Liver (tissue), 3 donors: ENCODE results near the gene SLC29A3.

Experiments
- ATF3 ChIP-seq: IDR thresholded peaks from 2 replicates; pipeline ENCODE4 v1.6.1; 2016; ENCODE audit warnings: antibody characterized with exemption
- CTCF ChIP-seq: fragments of 150-350 bp; IDR thresholded peaks from 2 replicates; pipeline ENCODE4 v1.5.1; 2017; ENCODE audit warnings: improper control_type of control experiment, low read depth, low read length; ENCODE audit not compliant: missing input control
- REST ChIP-seq: IDR thresholded peaks from 2 replicates; pipeline ENCODE4 v1.6.1; 2016; ENCODE audit warnings: antibody characterized with exemption, mild to moderate bottlenecking
- donor health status: healthy.
- donor health status: healthy.

- TF ChIP-seq CTCF (no peak), REST (no peak), ATF3 (no peak)
Measured at GRCh38 chr10:71301371-71301916, 17.6 kb upstream of the SLC29A3 start.
